Right renal pelvis (tissue), 4 donors: Measurements from ENCODE around the gene ME3. TPM values are rescaled to one million over a fixed set of nuclear protein-coding genes. Genes with fewer than 3 reads are reported as not detected.
"Not testable (repeated sequence)": the region's sequence is repeated elsewhere in the genome, so short reads cannot be mapped to it uniquely, and the experiment has no call there.

Experiments used
- DNase-seq, 4 donors: peaks; one replicate each; pipeline ENCODE4 v3.0.0-alpha.2; 2013; ENCODE audit warnings: low read depth in 4 of 4, low spot score in 3 of 4, missing footprints in 1 of 4
- polyA plus RNA-seq, 4 donors: library from polyadenylated mRNA; unstranded; fragments of 120-200 nt; gene quantifications; one replicate each; pipeline ENCODE4 v1.2.1, GENCODE V29; 2013; ENCODE audit not compliant: insufficient read length in 4 of 4

ME3 gene
- polyA plus RNA-seq, 4 donors = 29.1 to 32.4 (median 29.4) TPM

- DNase-seq = no peak
Measured at GRCh38 chr11:86666193-86666592, 6.2 kb downstream of the ME3 start.

DNA sequence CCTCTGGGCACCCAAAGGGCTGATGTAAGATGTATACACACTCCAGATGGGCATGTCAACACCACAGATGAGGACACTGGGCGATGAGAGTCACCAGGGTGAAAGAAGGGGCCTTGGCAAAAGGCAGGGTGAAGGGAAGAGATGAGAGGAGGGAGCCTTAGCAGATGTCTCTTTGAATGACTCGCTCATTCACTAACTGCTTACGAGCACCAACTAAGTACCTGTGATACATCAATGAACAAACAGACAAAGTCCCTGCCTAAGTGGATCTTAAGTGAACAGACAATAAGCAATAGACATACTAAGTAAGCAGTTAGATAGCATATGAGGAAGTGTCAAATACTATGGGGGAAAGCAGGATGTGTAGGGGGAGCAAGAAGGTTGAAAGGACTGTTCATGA is 7.5 kb downstream of the ME3 start:
- no peak for DNase-seq

DNA sequence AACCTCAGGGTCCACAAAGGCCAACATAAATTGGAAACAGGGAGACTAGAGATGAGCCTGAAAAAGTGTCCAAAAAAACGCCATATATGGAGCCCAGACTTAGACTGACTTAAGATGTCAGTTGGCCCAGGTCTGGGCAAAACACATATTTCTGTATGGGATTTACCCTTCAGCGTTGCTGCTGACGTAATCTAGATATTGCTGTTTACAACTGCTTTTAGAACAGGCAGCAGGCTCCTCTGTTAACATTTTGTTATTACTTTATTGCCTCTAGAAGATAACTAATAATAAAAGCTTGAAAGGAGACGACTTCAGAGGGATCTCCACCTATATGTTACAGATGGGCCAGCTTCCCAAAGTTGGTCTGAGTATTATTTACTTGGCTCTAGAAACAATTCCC is 8.7 kb downstream of the ME3 start:
- no peak for DNase-seq

- no peak for DNase-seq
Measured at GRCh38 chr11:86663291-86663690, 9.1 kb downstream of the ME3 start.

GRCh38 chr11:86660736-86661135 is 11.7 kb downstream of the ME3 start:
- no peak for DNase-seq

DNA sequence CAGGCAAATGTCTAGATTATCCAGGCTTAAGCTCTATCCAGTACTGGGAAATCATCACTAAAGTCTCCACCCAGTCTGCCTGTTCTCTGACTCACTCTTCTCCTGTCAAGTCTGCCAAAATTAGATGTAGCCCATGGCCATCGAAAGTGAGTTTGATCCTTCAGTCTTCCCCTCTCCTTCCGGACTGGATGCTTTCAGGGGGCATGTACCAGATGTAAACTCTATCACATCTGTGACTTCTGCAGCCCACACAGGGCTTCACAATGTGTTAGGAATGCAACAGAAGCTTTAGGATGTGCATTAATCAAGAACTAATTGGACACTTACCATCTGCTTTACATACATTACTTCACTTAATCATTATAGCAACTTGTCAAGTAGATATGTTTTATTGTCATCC is 12.3 kb downstream of the ME3 start:
- DNase-seq = no peak

GRCh38 chr11:86658534-86658933 is 13.9 kb downstream of the ME3 start:
- DNase-seq = no peak

GRCh38 chr11:86645212-86645611 is 27.2 kb downstream of the ME3 start:
- DNase-seq = not testable (repeated sequence)

DNA sequence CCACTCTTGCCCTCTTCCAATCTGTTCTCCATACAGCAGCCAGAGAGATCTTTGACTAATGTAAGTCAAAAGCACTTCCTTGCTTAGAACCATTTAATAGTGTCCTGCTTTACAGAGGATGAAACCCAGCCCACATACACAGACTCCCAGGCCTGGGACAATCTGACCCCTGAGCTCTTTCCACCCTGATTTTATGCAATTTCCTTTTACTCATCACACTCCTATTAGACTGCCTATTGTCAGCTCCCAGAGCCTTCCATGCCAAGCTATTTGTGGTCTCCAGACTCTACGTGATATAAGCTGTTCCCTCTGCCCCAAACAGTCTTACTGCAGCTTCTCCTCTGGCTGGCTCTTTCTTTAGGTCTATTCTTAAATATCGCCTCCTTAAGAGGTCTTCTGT is 28.1 kb downstream of the ME3 start:
- DNase-seq = no peak

- DNase-seq = no peak
Measured at GRCh38 chr11:86641537-86642261, 30.7 kb downstream of the ME3 start.

GRCh38 chr11:86639137-86639536 is 33.3 kb downstream of the ME3 start:
- no peak for DNase-seq

DNA sequence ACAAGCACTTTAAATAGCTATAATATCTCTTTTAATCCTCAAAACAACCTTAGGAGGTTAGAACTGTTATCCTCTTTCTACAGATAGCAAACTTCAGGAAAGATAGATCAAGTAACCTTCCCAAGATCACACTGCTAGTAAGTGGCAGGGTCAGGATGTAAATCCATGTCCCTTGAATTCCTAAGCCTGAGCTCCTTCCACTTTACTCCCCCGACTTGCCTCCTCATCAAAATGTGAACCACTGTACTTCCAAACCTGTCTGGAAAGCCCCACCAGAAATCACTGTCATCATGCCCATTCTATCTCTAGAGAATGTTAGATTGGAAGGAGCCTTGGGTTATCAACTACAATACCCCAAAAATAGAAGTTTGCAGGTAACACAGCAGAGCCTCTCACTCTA is 33.7 kb downstream of the ME3 start:
- no peak for DNase-seq

GRCh38 chr11:86637988-86638387 is 34.4 kb downstream of the ME3 start:
- no peak for DNase-seq

DNA sequence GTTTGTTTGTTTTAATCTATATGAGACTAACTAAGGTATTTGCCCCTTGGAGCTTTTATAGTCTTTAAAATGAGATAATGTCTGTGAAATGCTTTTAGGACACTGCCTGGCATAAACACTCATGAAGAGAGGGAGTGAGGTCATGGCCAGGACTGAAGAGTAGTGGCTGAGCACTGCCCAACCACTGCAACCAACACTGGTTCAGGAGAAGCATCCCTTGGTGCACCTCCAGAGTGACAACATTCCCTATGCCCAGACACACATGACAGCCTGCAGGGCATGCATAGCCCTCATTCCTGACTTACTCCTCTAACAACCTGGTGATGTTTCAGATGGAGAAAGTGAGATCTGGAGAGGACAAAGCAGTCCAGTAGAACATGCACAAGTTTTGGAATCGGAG is 36.1 kb downstream of the ME3 start:
- no peak for DNase-seq

GRCh38 chr11:86632499-86633269 is 39.7 kb downstream of the ME3 start:
- DNase-seq = no peak

DNA sequence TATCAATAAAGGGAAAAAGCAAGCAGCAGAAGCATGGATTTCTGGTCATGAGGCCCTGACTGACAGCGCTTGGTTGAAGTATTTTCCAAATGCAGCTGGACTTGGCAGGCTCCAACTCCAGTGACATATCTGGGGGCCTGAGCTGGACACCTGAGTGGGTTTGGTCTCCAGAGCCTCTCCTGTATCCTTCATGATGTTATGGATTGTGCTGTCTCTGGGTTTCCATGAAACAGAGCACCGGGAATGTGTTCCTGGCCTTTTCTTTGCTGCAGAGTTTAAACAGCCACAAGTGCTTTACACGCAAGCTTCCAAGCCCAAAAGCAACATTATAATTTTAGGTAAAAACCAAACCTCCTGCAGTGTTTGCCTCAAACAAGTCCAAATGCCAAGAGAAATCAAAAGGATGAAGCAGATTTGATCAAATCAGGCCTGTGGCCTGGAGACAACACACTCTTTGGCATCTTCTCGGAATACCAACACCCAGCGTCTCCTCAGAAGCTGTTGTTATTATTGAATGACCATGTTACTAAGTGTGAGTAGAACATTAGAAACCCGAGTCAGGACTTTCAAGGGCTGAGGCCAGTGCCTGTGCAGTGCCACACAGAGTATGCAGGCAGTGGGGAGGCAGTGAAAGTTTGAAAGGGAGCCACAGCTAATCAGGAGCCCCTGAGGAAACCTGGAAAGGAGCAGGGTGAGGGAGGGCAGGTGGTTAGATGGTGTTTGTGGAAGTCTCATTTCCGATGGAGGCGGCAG is 42.0 kb downstream of the ME3 start:
- DNase-seq = no peak

DNA sequence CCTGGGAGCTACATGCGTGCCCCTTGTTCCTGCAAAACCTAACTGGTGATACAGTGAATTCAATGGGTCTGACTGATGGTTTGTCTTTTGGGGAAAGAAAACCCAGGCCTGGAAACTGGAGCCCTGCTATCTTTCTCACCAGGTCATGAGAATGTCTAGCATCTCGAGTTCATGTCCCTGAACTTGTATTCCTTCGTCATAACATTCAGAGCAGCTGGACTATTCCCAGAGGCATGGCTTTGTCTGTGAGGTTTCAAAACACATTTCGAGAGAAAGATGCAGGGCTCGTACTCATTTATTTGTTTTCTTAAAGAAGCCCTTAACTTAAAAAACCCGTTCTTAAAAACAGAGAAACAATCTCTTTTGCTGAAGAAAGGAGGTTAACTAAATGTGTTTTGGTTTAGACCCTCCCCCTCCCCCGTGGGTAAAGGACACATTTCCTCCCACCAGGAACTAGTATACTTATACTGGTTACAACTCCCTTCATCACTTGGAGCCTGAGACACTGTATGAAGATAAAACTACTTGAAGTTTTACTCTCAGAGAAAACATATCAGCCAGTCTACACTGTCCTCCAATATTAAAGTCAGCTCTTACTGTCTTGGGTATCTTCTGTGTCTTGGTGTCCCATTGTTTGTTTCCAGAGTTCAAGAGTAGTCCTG is 43.2 kb downstream of the ME3 start:
- no peak for DNase-seq

DNA sequence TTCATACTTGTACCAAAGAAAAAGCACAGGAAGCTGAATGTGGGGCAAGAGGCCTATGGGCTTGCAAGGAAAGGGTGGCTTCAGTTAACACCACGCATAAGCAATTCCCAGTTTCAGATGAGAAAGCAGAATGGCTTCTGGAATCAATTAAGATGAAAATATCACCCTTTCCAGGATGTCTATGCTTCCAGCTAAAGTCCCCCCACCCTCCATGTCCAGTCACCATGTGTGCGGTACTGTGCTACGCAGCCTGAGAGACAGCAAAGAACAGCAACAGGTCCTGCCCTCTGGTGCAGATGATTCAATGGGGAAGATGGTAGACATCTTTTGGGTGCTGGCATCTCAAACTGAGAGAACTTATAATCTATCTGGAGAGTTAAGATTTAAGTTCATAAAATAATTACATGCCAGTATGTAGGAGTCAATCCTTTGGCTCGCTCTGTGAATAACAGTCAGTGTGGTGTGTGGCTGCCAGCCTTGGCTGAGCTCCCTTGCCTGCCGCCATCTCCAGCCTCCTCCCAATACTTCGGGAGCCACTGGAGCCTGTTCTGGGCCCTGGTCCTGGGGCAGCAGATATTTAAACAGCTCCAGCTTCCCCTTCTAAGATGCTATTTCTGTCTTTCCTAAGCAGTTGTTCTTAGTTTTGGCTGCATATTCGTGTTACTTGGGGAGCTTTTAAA is 44.5 kb downstream of the ME3 start:
- DNase-seq = no peak

GRCh38 chr11:86625981-86626380 is 46.4 kb downstream of the ME3 start:
- DNase-seq = no peak

- no peak for DNase-seq
Measured at GRCh38 chr11:86625544-86625943, 46.9 kb downstream of the ME3 start.
